Measurements from ENCODE around the gene B4GALT5. TPM values are rescaled to one million over a fixed set of nuclear protein-coding genes. Genes with fewer than 3 reads are reported as not detected.
A peak's percentile ranks its signal among the peaks of the same experiment; 100 is the strongest.

B4GALT5 gene
- polyA plus RNA-seq, 2 donors, result 17.9 to 28.3 TPM

GRCh38 chr20:49664612-49665313 is 48.9 kb downstream of the B4GALT5 start:
- WGBS, 2 donors, result 97 to 98% methylated on average over 3 of the region's 3 CpGs
- Histone ChIP-seq H3K9me3 (ENCODE audit: control insufficient read depth in 2 of 2, insufficient read depth in 1 of 2, low read depth in 1 of 2, low read length in 1 of 2) (no peaks in the 10 kb centered on the region), H3K4me3 (ENCODE audit: low read depth in 1 of 2, low read length in 2 of 2) (no peak overlapping the region), H3K36me3 (ENCODE audit: control insufficient read depth in 2 of 2, insufficient read depth in 2 of 2, low read length in 1 of 2) (peaks cover 0 to 3% of the 10 kb centered on the region in 2 donors), H3K27ac (ENCODE audit: low read depth in 2 of 2, low read length in 1 of 2) (no peak overlapping the region), H3K4me1 (ENCODE audit: control insufficient read depth in 2 of 2, insufficient read depth in 2 of 2, low read length in 1 of 2) (peaks cover 3 to 6% of the 10 kb centered on the region in 2 donors), H3K27me3 (ENCODE audit: control insufficient read depth in 1 of 2, insufficient read depth in 2 of 2, low read length in 2 of 2) (no peaks in the 10 kb centered on the region)

GRCh38 chr20:49663112-49663511 is 50.6 kb downstream of the B4GALT5 start:
- peaks cover 0 to 3% of the 10 kb centered on the region in 2 donors for H3K4me1 ChIP-seq (ENCODE audit: control insufficient read depth in 2 of 2, insufficient read depth in 2 of 2, low read length in 1 of 2)

GRCh38 chr20:49661560-49662329 is 51.9 kb downstream of the B4GALT5 start:
- Histone ChIP-seq H3K4me3 (ENCODE audit: low read depth in 1 of 2, low read length in 2 of 2) (no peak overlapping the region), H3K9me3 (ENCODE audit: control insufficient read depth in 2 of 2, insufficient read depth in 1 of 2, low read depth in 1 of 2, low read length in 1 of 2) (no peaks in the 10 kb centered on the region), H3K36me3 (ENCODE audit: control insufficient read depth in 2 of 2, insufficient read depth in 2 of 2, low read length in 1 of 2) (peaks cover 0 to 3% of the 10 kb centered on the region in 2 donors), H3K27me3 (ENCODE audit: control insufficient read depth in 1 of 2, insufficient read depth in 2 of 2, low read length in 2 of 2) (no peaks in the 10 kb centered on the region), H3K27ac (ENCODE audit: low read depth in 2 of 2, low read length in 1 of 2) (no peak overlapping the region), H3K4me1 (ENCODE audit: control insufficient read depth in 2 of 2, insufficient read depth in 2 of 2, low read length in 1 of 2) (peaks cover 0 to 3% of the 10 kb centered on the region in 2 donors)
- 79 to 87% methylated on average over 8 of the region's 8 CpGs for whole genome bisulfite sequencing, 2 donors

More at GRCh38 chr20:49663112-49663511, 50.6 kb downstream of the B4GALT5 start:
- no peak overlapping the region for H3K27ac ChIP-seq (ENCODE audit: low read depth in 2 of 2, low read length in 1 of 2)
- no peaks in the 10 kb centered on the region for H3K27me3 ChIP-seq (ENCODE audit: control insufficient read depth in 1 of 2, insufficient read depth in 2 of 2, low read length in 2 of 2)
- no peak overlapping the region for H3K4me3 ChIP-seq (ENCODE audit: low read depth in 1 of 2, low read length in 2 of 2)
- H3K9me3 ChIP-seq (ENCODE audit: control insufficient read depth in 2 of 2, insufficient read depth in 1 of 2, low read depth in 1 of 2, low read length in 1 of 2), result no peaks in the 10 kb centered on the region
- H3K36me3 ChIP-seq (ENCODE audit: control insufficient read depth in 2 of 2, insufficient read depth in 2 of 2, low read length in 1 of 2), result peaks cover 0 to 3% of the 10 kb centered on the region in 2 donors

GRCh38 chr20:49660912-49661311 is 52.8 kb downstream of the B4GALT5 start:
- Histone ChIP-seq H3K4me3 (ENCODE audit: low read depth in 1 of 2, low read length in 2 of 2) (no peak overlapping the region), H3K27me3 (ENCODE audit: control insufficient read depth in 1 of 2, insufficient read depth in 2 of 2, low read length in 2 of 2) (no peaks in the 10 kb centered on the region), H3K9me3 (ENCODE audit: control insufficient read depth in 2 of 2, insufficient read depth in 1 of 2, low read depth in 1 of 2, low read length in 1 of 2) (no peaks in the 10 kb centered on the region), H3K4me1 (ENCODE audit: control insufficient read depth in 2 of 2, insufficient read depth in 2 of 2, low read length in 1 of 2) (peaks cover 0 to 3% of the 10 kb centered on the region in 2 donors), H3K36me3 (ENCODE audit: control insufficient read depth in 2 of 2, insufficient read depth in 2 of 2, low read length in 1 of 2) (peaks cover 0 to 5% of the 10 kb centered on the region in 2 donors), H3K27ac (ENCODE audit: low read depth in 2 of 2, low read length in 1 of 2) (no peak overlapping the region)
- 95 to 98% methylated on average over 5 of the region's 5 CpGs for WGBS, 2 donors

GRCh38 chr20:49659056-49659455 is 54.6 kb downstream of the B4GALT5 start:
- H3K36me3 ChIP-seq (ENCODE audit: control insufficient read depth in 2 of 2, insufficient read depth in 2 of 2, low read length in 1 of 2), result peaks cover 0 to 8% of the 10 kb centered on the region in 2 donors
- H3K27ac ChIP-seq (ENCODE audit: low read depth in 2 of 2, low read length in 1 of 2), result no peak overlapping the region
- 64 to 71% methylated on average over 3 of the region's 3 CpGs for whole genome bisulfite sequencing, 2 donors
- no peaks in the 10 kb centered on the region for H3K27me3 ChIP-seq (ENCODE audit: control insufficient read depth in 1 of 2, insufficient read depth in 2 of 2, low read length in 2 of 2)
- no peak overlapping the region for H3K4me3 ChIP-seq (ENCODE audit: low read depth in 1 of 2, low read length in 2 of 2)
- H3K4me1 ChIP-seq (ENCODE audit: control insufficient read depth in 2 of 2, insufficient read depth in 2 of 2, low read length in 1 of 2), result peaks cover 0 to 3% of the 10 kb centered on the region in 2 donors
- no peaks in the 10 kb centered on the region for H3K9me3 ChIP-seq (ENCODE audit: control insufficient read depth in 2 of 2, insufficient read depth in 1 of 2, low read depth in 1 of 2, low read length in 1 of 2)

GRCh38 chr20:49658508-49658907 is 55.2 kb downstream of the B4GALT5 start:
- no peak overlapping the region for H3K27ac ChIP-seq (ENCODE audit: low read depth in 2 of 2, low read length in 1 of 2)
- H3K27me3 ChIP-seq (ENCODE audit: control insufficient read depth in 1 of 2, insufficient read depth in 2 of 2, low read length in 2 of 2), result no peaks in the 10 kb centered on the region
- H3K36me3 ChIP-seq (ENCODE audit: control insufficient read depth in 2 of 2, insufficient read depth in 2 of 2, low read length in 1 of 2), result peaks cover 0 to 12% of the 10 kb centered on the region in 2 donors
- no peak overlapping the region for H3K4me3 ChIP-seq (ENCODE audit: low read depth in 1 of 2, low read length in 2 of 2)
- H3K4me1 ChIP-seq (ENCODE audit: control insufficient read depth in 2 of 2, insufficient read depth in 2 of 2, low read length in 1 of 2), result peaks cover 0 to 3% of the 10 kb centered on the region in 2 donors
- no peaks in the 10 kb centered on the region for H3K9me3 ChIP-seq (ENCODE audit: control insufficient read depth in 2 of 2, insufficient read depth in 1 of 2, low read depth in 1 of 2, low read length in 1 of 2)
- 93% methylated on average over 2 of the region's 2 CpGs for WGBS, 2 donors

GRCh38 chr20:49657118-49657901 is 56.4 kb downstream of the B4GALT5 start:
- no peaks in the 10 kb centered on the region for H3K27me3 ChIP-seq (ENCODE audit: control insufficient read depth in 1 of 2, insufficient read depth in 2 of 2, low read length in 2 of 2)
- 73 to 75% methylated on average over 8 of the region's 8 CpGs for WGBS, 2 donors
- peaks cover 0 to 18% of the 10 kb centered on the region in 2 donors for H3K36me3 ChIP-seq (ENCODE audit: control insufficient read depth in 2 of 2, insufficient read depth in 2 of 2, low read length in 1 of 2)
- H3K4me3 ChIP-seq (ENCODE audit: low read depth in 1 of 2, low read length in 2 of 2), result no peak overlapping the region
- H3K4me1 ChIP-seq (ENCODE audit: control insufficient read depth in 2 of 2, insufficient read depth in 2 of 2, low read length in 1 of 2), result peaks cover 0 to 3% of the 10 kb centered on the region in 2 donors
- peak overlapping the region in 1 of 2 donors; percentile 16 for H3K27ac ChIP-seq (ENCODE audit: low read depth in 2 of 2, low read length in 1 of 2)
- H3K9me3 ChIP-seq (ENCODE audit: control insufficient read depth in 2 of 2, insufficient read depth in 1 of 2, low read depth in 1 of 2, low read length in 1 of 2), result no peaks in the 10 kb centered on the region

- Histone ChIP-seq H3K27me3 (ENCODE audit: control insufficient read depth in 1 of 2, insufficient read depth in 2 of 2, low read length in 2 of 2) (no peaks in the 10 kb centered on the region), H3K9me3 (ENCODE audit: control insufficient read depth in 2 of 2, insufficient read depth in 1 of 2, low read depth in 1 of 2, low read length in 1 of 2) (no peaks in the 10 kb centered on the region), H3K27ac (ENCODE audit: low read depth in 2 of 2, low read length in 1 of 2) (peak overlapping the region in 1 of 2 donors; percentile 43), H3K36me3 (ENCODE audit: control insufficient read depth in 2 of 2, insufficient read depth in 2 of 2, low read length in 1 of 2) (peaks cover 0 to 18% of the 10 kb centered on the region in 2 donors), H3K4me1 (ENCODE audit: control insufficient read depth in 2 of 2, insufficient read depth in 2 of 2, low read length in 1 of 2) (no peaks in the 10 kb centered on the region), H3K4me3 (ENCODE audit: low read depth in 1 of 2, low read length in 2 of 2) (no peak overlapping the region)
- WGBS, 2 donors, result 44 to 48% methylated on average over 7 of the region's 7 CpGs
Measured at GRCh38 chr20:49656304-49656703, 57.4 kb downstream of the B4GALT5 start.

- WGBS, 2 donors, result 86 to 93% methylated on average over 8 of the region's 8 CpGs
- H3K27ac ChIP-seq (ENCODE audit: low read depth in 2 of 2, low read length in 1 of 2), result no peak overlapping the region
- no peaks in the 10 kb centered on the region for H3K9me3 ChIP-seq (ENCODE audit: control insufficient read depth in 2 of 2, insufficient read depth in 1 of 2, low read depth in 1 of 2, low read length in 1 of 2)
- no peak overlapping the region for H3K4me3 ChIP-seq (ENCODE audit: low read depth in 1 of 2, low read length in 2 of 2)
- no peaks in the 10 kb centered on the region for H3K4me1 ChIP-seq (ENCODE audit: control insufficient read depth in 2 of 2, insufficient read depth in 2 of 2, low read length in 1 of 2)
- H3K36me3 ChIP-seq (ENCODE audit: control insufficient read depth in 2 of 2, insufficient read depth in 2 of 2, low read length in 1 of 2), result peaks cover 1 to 14% of the 10 kb centered on the region in 2 donors
- H3K27me3 ChIP-seq (ENCODE audit: control insufficient read depth in 1 of 2, insufficient read depth in 2 of 2, low read length in 2 of 2), result no peaks in the 10 kb centered on the region
Measured at GRCh38 chr20:49653925-49654434, 59.7 kb downstream of the B4GALT5 start.

Data from esophagus (tissue), 2 donors.